Pancreas (tissue), 10 donors: ENCODE data around the gene PQBP1. TPM values are rescaled to one million over a fixed set of nuclear protein-coding genes. Genes with fewer than 3 reads are reported as not detected.
"Not testable (repeated sequence)": the region's sequence is repeated elsewhere in the genome, so short reads cannot be mapped to it uniquely, and the experiment has no call there.

ENCODE experiments used
- ATAC-seq, 4 donors: fragments of 200-7000 bp; cut with Tn5 transposase; one replicate each; pipeline versions ENCODE4 v1.8.0 to v1.9.1; 2020; ENCODE audit warnings: mild to moderate bottlenecking in 4 of 4, moderate library complexity in 4 of 4
- DNase-seq, 6 donors: peaks; one replicate each; pipeline ENCODE4 v3.0.0-alpha.2; 2020
- FAIRE-seq: peaks from 2 replicates; lab custom pipeline; 2012; peaks lifted over from hg19 to GRCh38; lab: Jason Lieb, UNC
- H3K27ac ChIP-seq, 4 donors: fragments of 200-600 bp; sonication (generic); 1 replicate in 3 of 4; 2 replicates in 1 of 4; pipeline versions ENCODE4 v1.5.0 to v1.8.0; 2020
- H3K27me3 ChIP-seq, 4 donors: fragments of 200-600 bp; one replicate each; pipeline ENCODE4 v1.8.0; 2021
- H3K36me3 ChIP-seq, 3 donors: fragments of 200-600 bp; sonication (generic) in 1 of 3; one replicate each; pipeline versions ENCODE4 v1.5.0 to v1.8.0; 2020 to 2021
- H3K4me1 ChIP-seq, 3 donors: fragments of 200-600 bp; one replicate each; pipeline ENCODE4 v1.8.0; 2021
- H3K4me3 ChIP-seq, 4 donors: fragments of 200-600 bp; sonication (generic) in 2 of 4; one replicate each; pipeline versions ENCODE4 v1.5.0 to v1.8.0; 2020 to 2021
- H3K9me3 ChIP-seq, 4 donors: fragments of 200-600 bp; one replicate each; pipeline ENCODE4 v1.8.0; 2021
- WGBS, 2 donors: extraction: QIAGEN DNeasy Blood & Tissue Kit; methylation state at CpG; one replicate each; pipeline ENCODE4 v1.1.7; 2013; 5-methylcytosine and 5-hydroxymethylcytosine counted together
- intact Hi-C, 3 donors: fragments of 100-400 bp; cut with DNase I; formaldehyde crosslinking; loops; one replicate each; pipeline versions ENCODE4 v1.11.1 to v1.14.2; 2022
- polyA plus RNA-seq, 2 donors: library from polyadenylated mRNA; stranded (reverse); fragments of 200-250 nt; gene quantifications; one replicate each; pipeline ENCODE4 v1.2.3, GENCODE V29; 2013
- total RNA-seq, 6 donors: library from RNA; stranded (reverse); fragmentation: NEBNext Ultra II Directional in 4 of 6; extraction: Animal tissue kit (Norgen Biotek cat#: 25700) in 4 of 6; gene quantifications; one replicate each; pipeline versions ENCODE4 v1.2.1 to v1.2.4, GENCODE V29; 2021 to 2023
- TF ChIP-seq, protein P1 (sequence below), 4 donors: fragments of 200-600 bp; sonication (generic) in 3 of 4; IDR thresholded peaks; one replicate each; pipeline versions ENCODE4 v1.5.0 to v1.8.0; 2021; ENCODE audit warnings: antibody characterized with exemption in 4 of 4
- donor health status: healthy with polysubstance abuse.
- donor health status: DM: no; HTN: no; CAD: no; lungs with moderate emphysema.
- donor health status: DM: no; HTN: no; CAD: no.
- donor health status: control.
- donor health status: control.
- donor health status: Bipolar disorder and iron deficiency.
- donor health status: DM: yes; HTN: yes; CAD: no.
- donor health status: DM: no; HTN: no; CAD: no.
- donor health status: DM: no; HTN: no; CAD: no.
- donor health status: DM: yes; HTN: yes; CAD: no.

The PQBP1 gene
- total and polyA plus RNA-seq, 8 donors: 36.4 to 112 (median 50.8) TPM

- no peak overlapping the region for H3K27ac ChIP-seq
- H3K27me3 ChIP-seq: peaks cover 0 to 8% (median under 1%) of the 10 kb centered on the region in 4 donors
- no peaks in the 10 kb centered on the region for H3K36me3 ChIP-seq
- 30 to 39% methylated on average over 5 of the region's 5 CpGs for WGBS, 2 donors
- intact Hi-C loops: no loop called here
- FAIRE-seq: no peak
- DNase-seq: no peak
- TF ChIP-seq, protein P1, sequence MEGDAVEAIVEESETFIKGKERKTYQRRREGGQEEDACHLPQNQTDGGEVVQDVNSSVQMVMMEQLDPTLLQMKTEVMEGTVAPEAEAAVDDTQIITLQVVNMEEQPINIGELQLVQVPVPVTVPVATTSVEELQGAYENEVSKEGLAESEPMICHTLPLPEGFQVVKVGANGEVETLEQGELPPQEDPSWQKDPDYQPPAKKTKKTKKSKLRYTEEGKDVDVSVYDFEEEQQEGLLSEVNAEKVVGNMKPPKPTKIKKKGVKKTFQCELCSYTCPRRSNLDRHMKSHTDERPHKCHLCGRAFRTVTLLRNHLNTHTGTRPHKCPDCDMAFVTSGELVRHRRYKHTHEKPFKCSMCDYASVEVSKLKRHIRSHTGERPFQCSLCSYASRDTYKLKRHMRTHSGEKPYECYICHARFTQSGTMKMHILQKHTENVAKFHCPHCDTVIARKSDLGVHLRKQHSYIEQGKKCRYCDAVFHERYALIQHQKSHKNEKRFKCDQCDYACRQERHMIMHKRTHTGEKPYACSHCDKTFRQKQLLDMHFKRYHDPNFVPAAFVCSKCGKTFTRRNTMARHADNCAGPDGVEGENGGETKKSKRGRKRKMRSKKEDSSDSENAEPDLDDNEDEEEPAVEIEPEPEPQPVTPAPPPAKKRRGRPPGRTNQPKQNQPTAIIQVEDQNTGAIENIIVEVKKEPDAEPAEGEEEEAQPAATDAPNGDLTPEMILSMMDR (IDR thresholded peaks at IDR 0.05): no peak
- no peak for ATAC-seq
- H3K9me3 ChIP-seq: no peaks in the 10 kb centered on the region
- no peaks in the 10 kb centered on the region for H3K4me1 ChIP-seq
- no peak overlapping the region for H3K4me3 ChIP-seq
Observed at GRCh38 chrX:48854898-48855297, 42.8 kb upstream of the PQBP1 start.

DNA sequence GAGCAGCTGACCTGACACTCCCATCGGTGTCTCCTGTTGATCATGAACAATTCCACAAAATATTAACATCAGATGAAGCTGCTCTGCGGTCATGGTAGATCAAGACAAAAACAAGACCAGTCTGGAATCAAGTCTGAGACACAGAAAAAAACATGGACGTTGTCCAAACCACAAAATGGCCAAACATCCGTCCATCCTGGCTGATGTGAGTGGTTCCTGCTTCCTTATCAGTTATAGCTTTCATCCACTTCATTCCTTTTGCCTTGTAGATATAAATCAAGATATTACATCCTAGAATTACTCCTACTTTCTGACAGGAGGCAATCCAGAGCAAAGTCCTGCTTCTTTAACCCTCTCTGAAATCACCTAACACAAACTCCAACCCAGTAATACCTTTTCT, 33.5 kb upstream of the PQBP1 start:
- H3K9me3 ChIP-seq: no peaks in the 10 kb centered on the region
- H3K27me3 ChIP-seq: no peaks in the 10 kb centered on the region
- TF ChIP-seq, protein P1 (IDR thresholded peaks at IDR 0.05): no peak
- H3K4me3 ChIP-seq: no peak overlapping the region
- intact Hi-C loops: no loop called here
- H3K36me3 ChIP-seq: no peaks in the 10 kb centered on the region
- no peak for DNase-seq
- no peak for FAIRE-seq
- 31 to 37% methylated on average over 4 of the region's 4 CpGs for WGBS, 2 donors
- H3K27ac ChIP-seq: no peak overlapping the region
- H3K4me1 ChIP-seq: no peaks in the 10 kb centered on the region
- ATAC-seq: no peak

DNA sequence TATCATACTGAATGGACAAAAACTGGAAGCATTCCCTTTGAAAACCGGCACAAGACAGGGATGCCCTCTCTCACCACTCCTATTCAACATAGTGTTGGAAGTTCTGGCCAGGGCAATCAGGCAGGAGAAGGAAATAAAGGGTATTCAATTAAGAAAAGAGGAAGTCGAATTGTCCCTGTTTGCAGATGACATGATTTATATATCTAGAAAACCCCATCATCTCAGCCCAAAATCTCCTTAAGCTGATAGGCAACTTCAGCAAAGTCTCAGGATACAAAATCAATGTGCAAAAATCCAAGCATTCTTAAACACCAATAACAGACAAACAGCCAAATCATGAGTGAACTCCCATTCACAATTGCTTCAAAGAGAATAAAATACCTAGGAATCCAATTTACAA, 25.7 kb upstream of the PQBP1 start:
- WGBS, 2 donors: 13 to 50% methylated on average over 1 of the region's 2 CpGs
- H3K4me3 ChIP-seq, DNase-seq, ATAC-seq, H3K27me3 ChIP-seq, FAIRE-seq, H3K36me3 ChIP-seq, intact Hi-C loops, H3K27ac ChIP-seq, H3K4me1 ChIP-seq, H3K9me3 ChIP-seq: not testable (repeated sequence)

- H3K4me1 ChIP-seq, H3K27ac ChIP-seq, FAIRE-seq, intact Hi-C loops, H3K4me3 ChIP-seq, H3K36me3 ChIP-seq, ATAC-seq, DNase-seq, H3K9me3 ChIP-seq: not testable (repeated sequence)
- H3K27me3 ChIP-seq: peaks cover 0 to 18% (median 3%) of the 10 kb centered on the region in 4 donors
- 45 to 59% methylated on average over 4 of the region's 4 CpGs for WGBS, 2 donors
Observed at GRCh38 chrX:48876944-48877343, 20.8 kb upstream of the PQBP1 start.

- no peak overlapping the region for H3K27ac ChIP-seq
- 52 to 68% methylated on average over 10 of the region's 10 CpGs for WGBS, 2 donors
- ATAC-seq (no peak), DNase-seq (no peak), FAIRE-seq (no peak)
- intact Hi-C loops: no loop called here
- peaks cover 0 to 7% (median 0%) of the 10 kb centered on the region in 4 donors for H3K27me3 ChIP-seq
- H3K36me3 ChIP-seq: no peaks in the 10 kb centered on the region
- H3K4me1 ChIP-seq: no peaks in the 10 kb centered on the region
- no peaks in the 10 kb centered on the region for H3K9me3 ChIP-seq
- TF ChIP-seq, protein P1 (IDR thresholded peaks at IDR 0.05): no peak
- H3K4me3 ChIP-seq: no peak overlapping the region
Observed at GRCh38 chrX:48883729-48884128, 14.0 kb upstream of the PQBP1 start.

DNA sequence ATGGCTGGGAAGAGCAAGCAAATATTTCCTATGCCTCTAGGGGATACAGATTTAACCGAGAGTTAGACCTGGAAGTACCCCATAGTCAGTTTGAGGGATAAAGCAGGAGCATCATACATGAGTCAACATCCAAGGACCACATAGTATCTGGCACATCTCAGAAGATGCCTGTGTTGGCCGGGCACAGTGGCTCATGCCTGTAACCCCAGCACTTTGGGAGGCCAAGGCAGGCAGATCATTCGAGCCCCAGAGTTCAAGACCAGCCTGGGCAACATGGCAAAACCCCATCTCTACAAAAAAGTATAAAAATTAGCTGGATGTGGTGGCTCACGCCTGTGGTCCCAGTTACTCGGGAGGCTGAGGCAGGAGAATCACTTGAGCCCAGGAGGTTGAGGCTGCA, 11.1 kb upstream of the PQBP1 start:
- DNase-seq, H3K4me1 ChIP-seq, H3K4me3 ChIP-seq, H3K27me3 ChIP-seq, H3K9me3 ChIP-seq, H3K36me3 ChIP-seq, intact Hi-C loops, ATAC-seq, H3K27ac ChIP-seq, FAIRE-seq: not testable (repeated sequence)
- WGBS, 2 donors: 64 to 77% methylated on average over 5 of the region's 5 CpGs
